DMS114 treated with DMSO at 0.1 percent for 48 hours (cell line): ENCODE measurements around the gene NKAIN1.
"Not testable (repeated sequence)": the region's sequence is repeated elsewhere in the genome, so short reads cannot be mapped to it uniquely, and the experiment has no call there.

Experiments
- DNase-seq: peaks from one replicate; lab custom pipeline; 2025; ENCODE audit not compliant: unreplicated experiment; lab: John Stamatoyannopoulos, UW

The NKAIN1 gene

GRCh38 chr1:31239653-31240241 lies at the start of gene NKAIN1:
NKAIN1 (minus strand) TSS chr1:31239887; CDS start chr1:31239547, 340 bp downstream.
- DNase-seq: no peak

- no peak for DNase-seq
These were observed 49.3 kb upstream of the NKAIN1 start for GRCh38 chr1:31289021-31289420.

GRCh38 chr1:31287791-31288190 lies 48.1 kb upstream of the NKAIN1 start:
- not testable (repeated sequence) for DNase-seq

- not testable (repeated sequence) for DNase-seq
These were observed 42.7 kb upstream of the NKAIN1 start for GRCh38 chr1:31282426-31282825.

- no peak for DNase-seq
These were observed 33.9 kb upstream of the NKAIN1 start for GRCh38 chr1:31273619-31274018.

- DNase-seq: no peak
These were observed 32.7 kb upstream of the NKAIN1 start for GRCh38 chr1:31272369-31272768.

- DNase-seq: no peak
These were observed 26.9 kb upstream of the NKAIN1 start for GRCh38 chr1:31266547-31266946.

- no peak for DNase-seq
These were observed 25.2 kb upstream of the NKAIN1 start for GRCh38 chr1:31264790-31265386.

GRCh38 chr1:31263408-31263807 lies 23.7 kb upstream of the NKAIN1 start:
- DNase-seq: no peak

- not testable (repeated sequence) for DNase-seq
These were observed 22.7 kb upstream of the NKAIN1 start for GRCh38 chr1:31262393-31262792.

GRCh38 chr1:31261916-31262315 lies 22.2 kb upstream of the NKAIN1 start:
- DNase-seq: no peak

GRCh38 chr1:31259746-31260145 lies 20.1 kb upstream of the NKAIN1 start:
- no peak for DNase-seq

GRCh38 chr1:31258581-31258980 lies 18.9 kb upstream of the NKAIN1 start:
- no peak for DNase-seq

- no peak for DNase-seq
These were observed 17.5 kb upstream of the NKAIN1 start for GRCh38 chr1:31257213-31257612.

- no peak for DNase-seq
These were observed 10.2 kb upstream of the NKAIN1 start for GRCh38 chr1:31249854-31250253.

- no peak for DNase-seq
These were observed 8.6 kb upstream of the NKAIN1 start for GRCh38 chr1:31248276-31248675.

GRCh38 chr1:31244326-31244725 lies 4.6 kb upstream of the NKAIN1 start:
- DNase-seq: no peak

- DNase-seq: no peak
These were observed 4.0 kb upstream of the NKAIN1 start for GRCh38 chr1:31243501-31244286.

- DNase-seq: no peak
These were observed 1.6 kb upstream of the NKAIN1 start for GRCh38 chr1:31241321-31241720.

- peak; percentile 33 for DNase-seq
These were observed 587 bp downstream of the NKAIN1 start for GRCh38 chr1:31238986-31239613.

GRCh38 chr1:31238612-31238985 lies 1.1 kb downstream of the NKAIN1 start:
- DNase-seq: no peak

GRCh38 chr1:31234870-31235269 lies 4.8 kb downstream of the NKAIN1 start:
- DNase-seq: no peak
